GM12891 (cell line): Measurements from ENCODE around the gene BBC3.

Experiments
- DNase-seq: peaks from one replicate; pipeline ENCODE4 v3.0.0; 2011; ENCODE audit warnings: low spot score; ENCODE audit not compliant: insufficient read length
- FAIRE-seq: peaks from 2 replicates; lab custom pipeline; 2011; peaks lifted over from hg19 to GRCh38; lab: Jason Lieb, UNC
- PAX5 ChIP-seq: IDR thresholded peaks from 2 replicates; pipeline ENCODE4 v1.6.1; 2011; ENCODE audit warnings: low read length, moderate library complexity, mild to moderate bottlenecking; ENCODE audit not compliant: insufficient read depth, severe bottlenecking
- POLR2A ChIP-seq: IDR thresholded peaks from 2 replicates; pipeline ENCODE4 v1.6.1; 2011; ENCODE audit warnings: low read depth, low read length, control low read depth
- POLR2AphosphoS5 ChIP-seq: IDR thresholded peaks from 2 replicates; pipeline ENCODE4 v1.6.1; 2011; ENCODE audit warnings: low read depth, low read length, control low read depth
- POU2F2 ChIP-seq: IDR thresholded peaks from 2 replicates; pipeline ENCODE4 v1.6.1; 2011; ENCODE audit warnings: low read depth, mild to moderate bottlenecking, control low read depth, low read length, moderate library complexity
- SPI1 ChIP-seq: IDR thresholded peaks from 2 replicates; pipeline ENCODE4 v1.6.1; 2011; ENCODE audit warnings: low read depth, low read length, control low read depth
- TAF1 ChIP-seq: IDR thresholded peaks from 2 replicates; pipeline ENCODE4 v1.6.1; 2011; ENCODE audit warnings: low read depth, low read length, control low read depth

BBC3 gene

DNA sequence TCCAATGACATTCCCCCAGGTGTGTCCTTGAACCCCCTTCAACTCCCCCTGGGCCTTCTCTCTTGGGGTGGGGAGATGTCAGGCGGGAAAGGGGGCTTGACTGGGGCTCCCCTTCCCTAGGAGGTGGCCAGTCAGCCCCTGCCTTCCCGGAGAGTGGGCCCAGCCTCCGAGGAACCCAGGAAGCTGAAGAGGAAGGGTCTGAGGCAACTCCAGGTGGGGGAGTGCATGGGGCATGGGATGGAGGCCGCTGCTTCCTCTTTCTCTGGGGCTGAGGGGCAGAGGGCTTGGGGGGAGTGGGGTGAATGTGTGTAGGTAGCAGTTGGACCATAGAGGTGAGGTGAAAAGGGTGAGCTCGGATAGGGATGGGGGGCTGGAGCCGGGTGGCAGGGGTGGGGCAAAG, 41.0 kb upstream of the BBC3 start:
- no peak for TF ChIP-seq POU2F2
- no peak for TF ChIP-seq POLR2A
- TF ChIP-seq PAX5, result no peak
- no peak for TF ChIP-seq POLR2AphosphoS5
- TF ChIP-seq SPI1, result no peak
- TF ChIP-seq TAF1, result no peak
- no peak for DNase-seq
- no peak for FAIRE-seq

DNA sequence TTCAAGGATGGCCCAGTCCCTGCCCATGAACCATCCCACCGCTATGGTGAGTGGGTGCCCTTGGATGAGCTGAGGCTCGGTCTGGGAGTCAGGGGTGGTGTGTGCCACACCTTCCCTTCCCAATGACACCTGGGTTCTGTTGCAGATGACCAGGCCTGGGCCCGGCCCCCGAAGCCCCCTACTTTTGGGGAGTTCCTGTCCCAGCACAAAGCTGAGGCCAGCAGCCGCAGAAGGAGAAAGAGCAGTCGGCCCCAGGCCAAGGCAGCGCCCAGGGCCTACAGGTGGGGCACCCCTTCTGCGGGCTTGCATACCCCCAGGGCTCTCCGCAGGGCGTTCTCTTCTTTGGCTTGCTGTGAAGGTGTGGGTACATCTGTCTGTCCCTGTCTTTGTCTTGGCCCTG, 39.4 kb upstream of the BBC3 start:
- TF ChIP-seq POLR2AphosphoS5, result no peak
- no peak for TF ChIP-seq SPI1
- no peak for TF ChIP-seq POU2F2
- no peak for TF ChIP-seq TAF1
- no peak for TF ChIP-seq PAX5
- TF ChIP-seq POLR2A, result no peak
- FAIRE-seq, result no peak
- no peak for DNase-seq

DNA sequence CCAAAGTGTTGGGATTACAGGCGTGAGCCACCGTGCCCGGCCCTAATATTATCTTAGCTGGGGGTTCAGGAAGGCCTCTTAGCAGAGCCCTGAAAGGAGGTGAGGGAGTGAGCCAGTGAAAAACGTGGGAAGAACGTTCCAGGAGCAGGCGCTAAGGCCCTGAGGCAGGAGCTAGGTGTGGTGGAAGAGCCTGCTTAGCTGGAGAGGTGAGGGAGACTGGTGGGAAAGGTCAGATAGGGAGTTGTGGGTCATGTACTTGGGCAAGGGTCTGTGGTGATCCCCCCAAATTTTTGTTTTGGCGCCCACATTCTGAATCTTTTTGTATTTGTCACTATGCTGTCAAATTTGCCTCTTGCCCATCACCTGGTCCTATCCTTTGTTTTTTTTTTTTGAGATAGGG, 38.6 kb upstream of the BBC3 start:
- FAIRE-seq (no peak), DNase-seq (no peak)
- TF ChIP-seq POLR2AphosphoS5 (no peak), TAF1 (no peak), POLR2A (no peak), POU2F2 (no peak), PAX5 (no peak), SPI1 (no peak)

GRCh38 chr19:47268028-47268427, 37.0 kb upstream of the BBC3 start:
- DNase-seq, result no peak
- TF ChIP-seq POU2F2, result no peak
- no peak for TF ChIP-seq SPI1
- TF ChIP-seq TAF1, result no peak
- TF ChIP-seq PAX5, result no peak
- no peak for TF ChIP-seq POLR2A
- no peak for TF ChIP-seq POLR2AphosphoS5
- FAIRE-seq, result no peak

DNA sequence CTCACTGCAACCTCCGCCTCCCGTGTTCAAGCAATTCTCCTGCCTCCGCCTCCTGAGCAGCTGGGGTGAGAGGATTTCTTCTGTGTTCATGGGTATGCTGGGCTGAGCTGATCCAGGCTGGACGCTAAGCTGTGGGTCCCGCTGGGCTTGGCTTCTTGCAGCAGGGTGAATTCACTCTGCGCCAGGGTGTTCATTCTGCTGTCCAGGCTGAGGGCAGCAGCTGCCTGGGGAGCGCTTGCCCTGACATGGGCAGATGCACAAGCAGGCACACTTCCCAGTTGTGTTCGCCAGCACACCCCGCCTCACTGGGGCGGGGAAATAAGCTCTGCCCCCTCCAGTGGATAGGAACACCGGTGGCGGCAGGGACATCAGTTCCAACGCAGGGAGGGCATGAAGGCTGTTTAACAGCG, 36.4 kb upstream of the BBC3 start:
- DNase-seq, result no peak
- TF ChIP-seq PAX5 (no peak), POU2F2 (no peak), TAF1 (no peak), POLR2A (no peak), SPI1 (no peak), POLR2AphosphoS5 (no peak)
- no peak for FAIRE-seq

DNA sequence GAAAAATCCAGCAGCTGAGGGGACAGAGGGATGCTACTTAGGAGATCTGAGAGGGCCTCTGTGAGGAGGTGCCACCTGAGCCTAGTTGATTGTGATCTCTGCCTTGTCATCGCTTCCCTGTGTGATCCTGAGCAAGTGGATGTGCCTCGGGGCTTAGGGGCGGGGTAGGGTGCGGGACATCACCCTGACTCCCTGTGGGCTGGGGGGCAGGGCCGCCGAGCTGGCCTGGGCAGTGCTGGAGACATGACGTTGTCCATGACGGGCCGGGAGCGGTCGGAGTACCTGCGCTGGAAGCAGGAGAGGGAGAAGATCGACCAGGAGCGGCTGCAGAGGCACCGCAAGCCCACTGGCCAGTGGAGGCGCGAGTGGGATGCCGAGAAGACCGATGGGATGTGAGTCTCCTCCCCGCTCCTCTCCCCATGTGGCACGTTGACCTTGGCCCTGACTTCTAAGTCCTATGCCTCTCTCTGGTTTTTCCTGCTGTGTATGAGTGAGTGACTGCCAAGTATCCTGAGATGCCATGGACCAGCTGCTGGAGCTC, 35.5 kb upstream of the BBC3 start:
- TF ChIP-seq PAX5, result no peak
- TF ChIP-seq TAF1, result no peak
- no peak for TF ChIP-seq POLR2AphosphoS5
- no peak for TF ChIP-seq POU2F2
- TF ChIP-seq POLR2A, result no peak
- no peak for TF ChIP-seq SPI1
- FAIRE-seq (no peak), DNase-seq (no peak)

DNA sequence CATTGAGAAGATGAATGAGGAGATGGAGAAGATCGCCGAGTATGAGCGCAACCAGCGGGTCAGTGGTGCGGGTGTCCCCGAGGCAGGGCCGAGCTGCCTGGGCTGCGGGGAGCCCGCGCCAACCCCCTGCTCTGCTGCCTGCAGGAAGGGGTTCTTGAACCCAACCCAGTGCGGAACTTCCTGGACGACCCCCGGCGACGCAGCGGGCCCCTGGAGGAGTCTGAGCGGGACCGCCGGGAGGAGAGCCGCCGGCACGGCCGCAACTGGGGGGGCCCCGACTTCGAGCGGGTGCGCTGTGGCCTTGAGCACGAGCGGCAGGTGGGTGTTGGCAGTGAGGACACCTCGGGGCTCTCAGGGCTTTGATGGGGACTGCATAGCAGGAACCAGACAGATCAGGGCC, 33.6 kb upstream of the BBC3 start:
- TF ChIP-seq POLR2A (no peak), TAF1 (no peak), POLR2AphosphoS5 (no peak), PAX5 (no peak), POU2F2 (no peak)
- DNase-seq (no peak), FAIRE-seq (no peak)

GRCh38 chr19:47261946-47262793, 31.2 kb upstream of the BBC3 start:
- TF ChIP-seq PAX5 (peak; percentile 34), SPI1 (peak; percentile 85)
- FAIRE-seq (peak; percentile 91), DNase-seq (peak; percentile 66)

DNA sequence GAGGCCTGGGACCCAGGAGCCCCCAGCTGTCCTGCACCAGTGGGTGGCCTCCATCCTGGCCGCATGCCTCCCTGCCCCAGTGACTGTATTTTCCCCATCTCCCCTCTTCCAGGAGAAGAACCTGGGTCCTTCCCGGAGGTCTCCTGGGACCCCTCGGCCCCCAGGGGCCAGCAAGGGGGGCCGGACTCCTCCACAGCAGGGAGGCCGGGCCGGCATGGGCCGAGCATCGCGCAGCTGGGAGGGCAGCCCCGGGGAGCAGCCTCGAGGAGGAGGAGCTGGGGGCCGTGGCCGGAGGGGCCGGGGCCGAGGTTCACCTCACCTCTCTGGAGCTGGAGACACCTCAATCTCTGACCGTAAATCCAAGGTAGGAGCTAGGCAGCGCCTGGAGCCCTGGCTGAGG, 29.5 kb upstream of the BBC3 start:
- FAIRE-seq (no peak), DNase-seq (no peak)
- no peak for TF ChIP-seq TAF1
- TF ChIP-seq POLR2A, result no peak
- no peak for TF ChIP-seq POLR2AphosphoS5
- TF ChIP-seq POU2F2, result no peak
- no peak for TF ChIP-seq SPI1
- TF ChIP-seq PAX5, result no peak
